Neural progenitor cell (in vitro differentiated cells): ENCODE results near the gene HLF. TPM values are rescaled to one million over a fixed set of nuclear protein-coding genes. Genes with fewer than 3 reads are reported as not detected.

ENCODE experiments used
- DNase-seq: peaks from one replicate; pipeline ENCODE4 v3.0.0-alpha.2; 2016; ENCODE audit warnings: low spot score
- H2AFZ ChIP-seq: fragments of 200-600 bp; sonication (generic); replicated peaks from 2 replicates; pipeline ENCODE4 v1.6.1; 2016; ENCODE audit warnings: antibody characterized with exemption
- H3F3A ChIP-seq: fragments of 200-600 bp; sonication (generic); 2 replicates; pipeline ENCODE4 v1.6.1; 2016; ENCODE audit warnings: antibody characterized with exemption, low read depth
- H3K27ac ChIP-seq: fragments of 200-600 bp; sonication (generic); 2 replicates; pipeline ENCODE4 v1.5.1; 2016; ENCODE audit warnings: mild to moderate bottlenecking
- H3K27me3 ChIP-seq: fragments of 200-600 bp; sonication (generic); 2 replicates; pipeline ENCODE4 v1.6.1; 2016; ENCODE audit warnings: mild to moderate bottlenecking, moderate library complexity
- H3K36me3 ChIP-seq: fragments of 200-600 bp; sonication (generic); 2 replicates; pipeline ENCODE4 v1.5.1; 2016
- H3K4me1 ChIP-seq: fragments of 200-600 bp; sonication (generic); 2 replicates; pipeline ENCODE4 v1.6.1; 2016; ENCODE audit warnings: mixed run types
- H3K4me2 ChIP-seq: fragments of 200-600 bp; sonication (generic); 2 replicates; pipeline ENCODE4 v1.6.1; 2016
- H3K4me3 ChIP-seq: fragments of 200-600 bp; sonication (generic); 2 replicates; pipeline ENCODE4 v1.5.1; 2016
- H3K79me2 ChIP-seq: fragments of 200-600 bp; sonication (generic); 2 replicates; pipeline ENCODE4 v1.6.1; 2016; ENCODE audit warnings: low read depth
- H3K9ac ChIP-seq: fragments of 200-600 bp; sonication (generic); 2 replicates; pipeline ENCODE4 v1.6.1; 2016
- H3K9me3 ChIP-seq: fragments of 200-600 bp; sonication (generic); 2 replicates; pipeline ENCODE4 v1.5.1; 2016; ENCODE audit warnings: low read depth
- H4K20me1 ChIP-seq: fragments of 200-600 bp; sonication (generic); 2 replicates; pipeline ENCODE4 v1.6.1; 2016; ENCODE audit warnings: low read depth
- H3K27ac Mint-ChIP-seq: 3 replicates; pipeline ENCODE4 v1.8.0; 2021; ENCODE audit warnings: mixed read lengths
- H3K27me3 Mint-ChIP-seq: 2 replicates; pipeline ENCODE4 v1.8.0; 2022; ENCODE audit warnings: low read depth, mild to moderate bottlenecking, inconsistent platforms, moderate library complexity, mixed read lengths; ENCODE audit not compliant: insufficient read depth
- H3K36me3 Mint-ChIP-seq: 3 replicates; pipeline ENCODE4 v1.8.0; 2021; ENCODE audit warnings: mixed read lengths
- H3K4me1 Mint-ChIP-seq: 3 replicates; pipeline ENCODE4 v1.8.0; 2021; ENCODE audit warnings: mixed read lengths
- H3K4me3 Mint-ChIP-seq: 3 replicates; pipeline ENCODE4 v1.8.0; 2021; ENCODE audit warnings: mild to moderate bottlenecking, moderate library complexity, mixed read lengths
- H3K9me3 Mint-ChIP-seq: 3 replicates; pipeline ENCODE4 v1.8.0; 2020; ENCODE audit warnings: mixed read lengths
- EZH2 ChIP-seq: fragments of 200-600 bp; sonication (generic); IDR thresholded peaks from 2 replicates; pipeline ENCODE4 v1.6.1; 2017; ENCODE audit warnings: antibody characterized with exemption, mild to moderate bottlenecking, moderate library complexity
- EZH2phosphoT487 ChIP-seq: fragments of 200-600 bp; sonication (generic); IDR thresholded peaks from 2 replicates; pipeline ENCODE4 v1.6.1; 2017; ENCODE audit warnings: antibody characterized with exemption
- total RNA-seq: library from RNA; depleted of rRNA; stranded (reverse); fragments of >200 nt; gene quantifications from 2 replicates; pipeline ENCODE4 v1.2.3, GENCODE V29; 2015; ENCODE audit warnings: low replicate concordance
- TF ChIP-seq, protein P1 (sequence below): fragments of 200-600 bp; sonication (generic); IDR thresholded peaks from 2 replicates; pipeline ENCODE4 v1.5.1; 2017; ENCODE audit warnings: antibody characterized with exemption, mild to moderate bottlenecking

The HLF gene
- total RNA-seq, 1 donor from 2014 or later = 0.11 TPM

- Mint-ChIP-seq H3K27me3 (no peaks in the 10 kb centered on the region), H3K27ac (no peak overlapping the region), H3K9me3 (no peaks in the 10 kb centered on the region), H3K4me1 (peaks cover 3% of the 10 kb centered on the region), H3K36me3 (no peaks in the 10 kb centered on the region), H3K4me3 (no peak overlapping the region)
- no peaks in the 10 kb centered on the region for H3K36me3 ChIP-seq
- no peaks in the 10 kb centered on the region for H3K4me1 ChIP-seq
- H3K4me3 ChIP-seq = no peak overlapping the region
- no peak overlapping the region for H3K27ac ChIP-seq
- no peaks in the 10 kb centered on the region for H3F3A ChIP-seq
- no peak overlapping the region for H2AFZ ChIP-seq
- no peaks in the 10 kb centered on the region for H3K27me3 ChIP-seq
- no peak overlapping the region for H3K9ac ChIP-seq
- no peaks in the 10 kb centered on the region for H4K20me1 ChIP-seq
- no peaks in the 10 kb centered on the region for H3K79me2 ChIP-seq
- no peak overlapping the region for H3K4me2 ChIP-seq
- DNase-seq = no peak
- H3K9me3 ChIP-seq = no peaks in the 10 kb centered on the region
- TF ChIP-seq EZH2phosphoT487 (no peak), EZH2 (no peak)
- TF ChIP-seq, protein P1, sequence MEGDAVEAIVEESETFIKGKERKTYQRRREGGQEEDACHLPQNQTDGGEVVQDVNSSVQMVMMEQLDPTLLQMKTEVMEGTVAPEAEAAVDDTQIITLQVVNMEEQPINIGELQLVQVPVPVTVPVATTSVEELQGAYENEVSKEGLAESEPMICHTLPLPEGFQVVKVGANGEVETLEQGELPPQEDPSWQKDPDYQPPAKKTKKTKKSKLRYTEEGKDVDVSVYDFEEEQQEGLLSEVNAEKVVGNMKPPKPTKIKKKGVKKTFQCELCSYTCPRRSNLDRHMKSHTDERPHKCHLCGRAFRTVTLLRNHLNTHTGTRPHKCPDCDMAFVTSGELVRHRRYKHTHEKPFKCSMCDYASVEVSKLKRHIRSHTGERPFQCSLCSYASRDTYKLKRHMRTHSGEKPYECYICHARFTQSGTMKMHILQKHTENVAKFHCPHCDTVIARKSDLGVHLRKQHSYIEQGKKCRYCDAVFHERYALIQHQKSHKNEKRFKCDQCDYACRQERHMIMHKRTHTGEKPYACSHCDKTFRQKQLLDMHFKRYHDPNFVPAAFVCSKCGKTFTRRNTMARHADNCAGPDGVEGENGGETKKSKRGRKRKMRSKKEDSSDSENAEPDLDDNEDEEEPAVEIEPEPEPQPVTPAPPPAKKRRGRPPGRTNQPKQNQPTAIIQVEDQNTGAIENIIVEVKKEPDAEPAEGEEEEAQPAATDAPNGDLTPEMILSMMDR = no peak
These were observed 39.5 kb upstream of the HLF start for GRCh38 chr17:55225237-55225636.

- no peak overlapping the region for H3K27ac ChIP-seq
- TF ChIP-seq EZH2phosphoT487 = no peak
- TF ChIP-seq EZH2 = no peak
- TF ChIP-seq, protein P1 = no peak
- no peak for DNase-seq
- Mint-ChIP-seq H3K4me3 (no peak overlapping the region), H3K9me3 (no peaks in the 10 kb centered on the region), H3K4me1 (peaks cover 5% of the 10 kb centered on the region), H3K27ac (no peak overlapping the region), H3K27me3 (no peaks in the 10 kb centered on the region), H3K36me3 (no peaks in the 10 kb centered on the region)
- H3K4me2 ChIP-seq = no peak overlapping the region
- H3K9ac ChIP-seq = no peak overlapping the region
- H3K9me3 ChIP-seq = no peaks in the 10 kb centered on the region
- H3K79me2 ChIP-seq = no peaks in the 10 kb centered on the region
- H3F3A ChIP-seq = no peaks in the 10 kb centered on the region
- no peaks in the 10 kb centered on the region for H4K20me1 ChIP-seq
- no peak overlapping the region for H3K4me3 ChIP-seq
- no peaks in the 10 kb centered on the region for H3K36me3 ChIP-seq
- peaks cover under 1% of the 10 kb centered on the region for H3K27me3 ChIP-seq
- H2AFZ ChIP-seq = no peak overlapping the region
- H3K4me1 ChIP-seq = no peaks in the 10 kb centered on the region
These were observed 36.0 kb upstream of the HLF start for GRCh38 chr17:55228683-55229192.

- Histone ChIP-seq H3K27me3 (peaks cover 5% of the 10 kb centered on the region), H4K20me1 (no peaks in the 10 kb centered on the region), H3K9me3 (no peaks in the 10 kb centered on the region), H3K36me3 (no peaks in the 10 kb centered on the region), H3K4me3 (no peak overlapping the region), H3K79me2 (no peaks in the 10 kb centered on the region), H3F3A (no peaks in the 10 kb centered on the region), H3K9ac (no peak overlapping the region), H3K4me1 (no peaks in the 10 kb centered on the region), H2AFZ (no peak overlapping the region), H3K4me2 (no peak overlapping the region), H3K27ac (no peak overlapping the region)
- peaks cover 5% of the 10 kb centered on the region for H3K4me1 Mint-ChIP-seq
- no peak overlapping the region for H3K27ac Mint-ChIP-seq
- no peak for TF ChIP-seq EZH2phosphoT487
- TF ChIP-seq, protein P1 = no peak
- TF ChIP-seq EZH2 = no peak
- no peak overlapping the region for H3K4me3 Mint-ChIP-seq
- H3K36me3 Mint-ChIP-seq = no peaks in the 10 kb centered on the region
- no peaks in the 10 kb centered on the region for H3K9me3 Mint-ChIP-seq
- H3K27me3 Mint-ChIP-seq = no peaks in the 10 kb centered on the region
- DNase-seq = no peak
These were observed 35.5 kb upstream of the HLF start for GRCh38 chr17:55229276-55229675.
